RWPE2 (cell line): ENCODE measurements around the gene MYORG.
"Not testable (repeated sequence)": the region's sequence is repeated elsewhere in the genome, so short reads cannot be mapped to it uniquely, and the experiment has no call there.

Experiments
- ATAC-seq: fragments of 200-7000 bp; cut with Tn5 transposase; 3 replicates; pipeline ENCODE4 v1.9.1; 2021; ENCODE audit warnings: low read depth
- DNase-seq: peaks from one replicate; pipeline ENCODE4 v3.0.0-alpha.2; 2020; ENCODE audit warnings: low spot score
- H3K27ac ChIP-seq: fragments of 450-650 bp; 2 replicates; pipeline ENCODE4 v1.5.1; 2017; ENCODE audit warnings: mild to moderate bottlenecking; ENCODE audit not compliant: poor library complexity, severe bottlenecking
- H3K27me3 ChIP-seq: fragments of 250-450 bp; sonication (Bioruptor Pico); 2 replicates; pipeline ENCODE4 v1.5.1; 2021; ENCODE audit warnings: mild to moderate bottlenecking, moderate library complexity; ENCODE audit not compliant: insufficient read depth, poor library complexity, severe bottlenecking
- H3K36me3 ChIP-seq: fragments of 250-450 bp; sonication (Bioruptor Pico); 2 replicates; pipeline ENCODE4 v1.5.1; 2020; ENCODE audit warnings: low read depth, mild to moderate bottlenecking, moderate library complexity
- H3K4me1 ChIP-seq: fragments of 250-450 bp; sonication (Bioruptor Pico); 2 replicates; pipeline ENCODE4 v1.5.1; 2021; ENCODE audit warnings: mild to moderate bottlenecking, moderate library complexity; ENCODE audit not compliant: insufficient read depth, poor library complexity, severe bottlenecking
- H3K4me3 ChIP-seq: fragments of 250-450 bp; sonication (Bioruptor Pico); 2 replicates; pipeline ENCODE4 v1.5.1; 2021; ENCODE audit warnings: mild to moderate bottlenecking, moderate library complexity; ENCODE audit not compliant: severe bottlenecking
- H3K9me3 ChIP-seq: fragments of 250-450 bp; sonication (Bioruptor Pico); 2 replicates; pipeline ENCODE4 v1.5.1; 2021; ENCODE audit warnings: mild to moderate bottlenecking, moderate library complexity; ENCODE audit not compliant: severe bottlenecking
- TF ChIP-seq, protein P1 (sequence below): fragments of 450-650 bp; IDR thresholded peaks from one replicate; pipeline ENCODE4 v1.5.1; 2017; ENCODE audit warnings: mild to moderate bottlenecking, moderate library complexity; ENCODE audit not compliant: poor library complexity, severe bottlenecking

The MYORG gene

DNA sequence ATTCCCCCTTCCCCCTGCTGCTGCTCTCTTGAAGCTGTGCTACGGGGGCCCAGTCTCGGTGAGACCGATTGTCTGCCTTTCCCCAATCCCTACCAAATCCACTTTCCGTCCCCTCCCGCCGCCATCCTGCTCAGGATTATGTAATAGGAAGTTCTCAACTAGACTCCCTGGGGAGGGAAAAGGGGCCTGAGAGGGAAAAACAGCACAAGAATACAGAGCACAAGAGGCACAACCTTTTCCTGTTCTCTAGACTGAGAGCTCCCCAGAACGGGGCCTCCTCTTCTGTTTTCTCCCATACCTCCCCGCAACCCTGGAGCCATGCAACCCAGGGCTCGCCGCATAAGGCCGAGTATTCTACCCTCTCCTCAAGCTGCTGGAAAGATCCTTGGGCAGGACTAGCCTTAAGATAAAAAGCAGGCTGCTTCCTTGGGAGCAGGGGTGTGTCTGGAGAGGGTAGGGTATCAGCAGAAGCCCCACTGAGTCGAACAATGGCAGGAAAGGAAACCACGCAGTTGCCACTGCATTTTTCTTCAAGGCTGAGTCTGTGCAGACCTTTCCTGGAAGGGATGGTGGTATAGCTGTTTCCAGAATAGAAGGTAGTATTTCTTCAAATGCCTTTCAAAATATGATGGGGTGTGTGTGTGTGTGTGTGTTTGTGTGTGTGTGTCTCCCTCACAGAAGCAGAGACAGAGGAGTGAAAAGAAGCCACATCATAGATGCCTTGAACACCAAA is 12.9 kb downstream of the MYORG start:
- no peaks in the 10 kb centered on the region for H3K9me3 ChIP-seq
- H3K4me3 ChIP-seq: no peak overlapping the region
- H3K27ac ChIP-seq: no peak overlapping the region
- no peaks in the 10 kb centered on the region for H3K4me1 ChIP-seq
- no peaks in the 10 kb centered on the region for H3K27me3 ChIP-seq
- TF ChIP-seq, protein P1, sequence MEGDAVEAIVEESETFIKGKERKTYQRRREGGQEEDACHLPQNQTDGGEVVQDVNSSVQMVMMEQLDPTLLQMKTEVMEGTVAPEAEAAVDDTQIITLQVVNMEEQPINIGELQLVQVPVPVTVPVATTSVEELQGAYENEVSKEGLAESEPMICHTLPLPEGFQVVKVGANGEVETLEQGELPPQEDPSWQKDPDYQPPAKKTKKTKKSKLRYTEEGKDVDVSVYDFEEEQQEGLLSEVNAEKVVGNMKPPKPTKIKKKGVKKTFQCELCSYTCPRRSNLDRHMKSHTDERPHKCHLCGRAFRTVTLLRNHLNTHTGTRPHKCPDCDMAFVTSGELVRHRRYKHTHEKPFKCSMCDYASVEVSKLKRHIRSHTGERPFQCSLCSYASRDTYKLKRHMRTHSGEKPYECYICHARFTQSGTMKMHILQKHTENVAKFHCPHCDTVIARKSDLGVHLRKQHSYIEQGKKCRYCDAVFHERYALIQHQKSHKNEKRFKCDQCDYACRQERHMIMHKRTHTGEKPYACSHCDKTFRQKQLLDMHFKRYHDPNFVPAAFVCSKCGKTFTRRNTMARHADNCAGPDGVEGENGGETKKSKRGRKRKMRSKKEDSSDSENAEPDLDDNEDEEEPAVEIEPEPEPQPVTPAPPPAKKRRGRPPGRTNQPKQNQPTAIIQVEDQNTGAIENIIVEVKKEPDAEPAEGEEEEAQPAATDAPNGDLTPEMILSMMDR: no peak
- no peak for ATAC-seq
- H3K36me3 ChIP-seq: 0 out of 2 replicates have a peak, but pooled peaks cover 3% of the 10 kb centered on the region
- no peak for DNase-seq

DNA sequence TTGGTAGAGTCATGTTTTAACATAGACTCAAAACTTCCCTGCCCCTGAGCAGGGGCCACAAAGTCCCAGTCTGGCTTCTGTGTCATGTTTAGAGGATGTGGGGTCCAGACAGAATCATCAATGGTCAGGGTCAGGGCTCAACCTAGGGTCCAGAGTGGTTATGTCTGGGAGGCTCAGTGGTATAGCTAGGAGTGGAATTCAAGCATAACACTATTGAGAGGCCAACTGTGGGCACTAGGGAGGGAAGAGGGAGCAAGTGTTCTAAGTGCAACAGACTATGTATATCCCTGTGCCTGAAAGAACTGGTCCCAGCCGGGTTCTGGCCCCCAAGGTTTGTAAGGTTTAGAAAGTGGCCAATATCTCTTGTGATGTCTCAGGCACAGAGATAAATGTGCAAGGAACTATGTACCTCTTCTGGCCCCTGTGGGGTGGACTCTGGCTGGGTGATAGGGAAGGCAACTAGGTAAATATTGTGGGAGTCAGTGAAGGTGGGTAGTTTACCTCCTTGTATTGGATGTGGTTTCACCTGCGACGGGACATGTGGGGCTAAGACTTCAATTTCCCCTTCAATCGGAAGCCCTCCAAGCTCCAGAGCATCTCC is 14.0 kb downstream of the MYORG start:
- no peaks in the 10 kb centered on the region for H3K4me1 ChIP-seq
- ATAC-seq (no peak), DNase-seq (no peak)
- TF ChIP-seq, protein P1: no peak
- H3K36me3 ChIP-seq: no peaks in the 10 kb centered on the region
- H3K27me3 ChIP-seq: no peaks in the 10 kb centered on the region
- H3K9me3 ChIP-seq: no peaks in the 10 kb centered on the region
- H3K27ac ChIP-seq: no peak overlapping the region
- no peak overlapping the region for H3K4me3 ChIP-seq

DNA sequence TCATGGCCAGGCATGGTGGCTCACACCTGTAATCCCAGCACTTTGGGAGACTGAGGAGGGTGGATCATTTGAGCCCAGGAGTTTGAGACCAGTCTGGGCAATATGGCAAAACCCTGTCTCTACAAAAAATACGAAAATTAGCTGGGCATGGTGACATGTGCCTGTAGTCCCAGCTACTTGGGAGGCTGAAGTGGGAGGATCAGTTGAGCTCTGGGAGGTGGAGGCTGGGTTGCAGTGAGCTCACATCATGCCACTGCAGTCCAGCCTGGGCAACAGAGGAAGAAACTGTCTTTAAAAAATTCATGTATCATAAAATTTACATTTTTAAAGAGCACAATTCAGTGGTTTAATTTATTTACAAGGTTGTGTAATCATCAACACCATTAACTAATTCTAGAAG is 23.7 kb downstream of the MYORG start:
- H3K27ac ChIP-seq, H3K4me3 ChIP-seq, H3K27me3 ChIP-seq, H3K9me3 ChIP-seq, DNase-seq, ATAC-seq, H3K4me1 ChIP-seq, H3K36me3 ChIP-seq: not testable (repeated sequence)

DNA sequence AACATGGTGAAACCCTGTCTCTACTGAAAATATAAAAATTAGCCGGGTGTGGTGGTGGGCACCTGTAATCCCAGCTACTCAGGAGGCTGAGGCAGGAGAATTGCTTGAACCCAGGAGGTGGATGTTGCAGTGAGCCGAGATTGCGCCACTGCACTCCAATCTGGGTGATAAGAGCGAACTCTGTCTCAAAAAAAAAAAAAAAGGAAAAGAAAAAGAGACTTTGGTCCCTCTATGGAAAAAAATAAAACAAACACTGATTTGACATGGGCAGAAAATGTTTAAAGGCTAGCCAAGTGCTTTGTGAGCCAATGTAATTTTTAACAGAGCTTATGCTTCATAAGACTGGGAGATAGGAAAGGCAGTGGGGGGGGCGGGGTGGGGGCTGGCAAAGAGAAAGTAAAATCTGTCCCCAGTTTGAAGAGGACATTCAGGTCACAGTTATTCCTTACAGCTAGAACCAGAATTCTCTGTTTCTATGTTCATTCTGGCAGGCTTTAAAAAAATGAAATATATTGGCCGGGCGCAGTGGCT is 24.5 kb downstream of the MYORG start:
- not testable (repeated sequence) for H3K36me3 ChIP-seq, H3K9me3 ChIP-seq, H3K27me3 ChIP-seq, H3K4me1 ChIP-seq, H3K4me3 ChIP-seq, DNase-seq, ATAC-seq, H3K27ac ChIP-seq

DNA sequence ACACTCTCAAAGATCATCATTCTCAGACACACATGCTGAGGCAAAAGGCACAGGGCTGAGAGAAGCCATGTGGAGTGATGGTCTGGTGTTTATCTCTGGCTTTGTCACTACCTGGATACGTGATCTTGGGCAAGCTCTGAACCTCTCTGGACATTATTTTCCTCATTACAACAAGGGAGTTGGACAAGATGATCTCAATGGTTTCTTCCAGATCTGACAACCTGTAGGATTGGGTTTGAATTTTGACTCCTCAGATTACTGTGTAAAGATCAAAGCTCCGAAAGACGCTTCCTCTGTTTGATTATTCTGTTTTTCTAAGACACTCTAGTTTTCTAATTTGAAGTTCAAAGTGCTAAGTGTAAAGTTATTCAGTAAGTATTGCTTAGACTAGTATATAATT is 27.4 kb downstream of the MYORG start:
- Histone ChIP-seq H3K36me3 (0 out of 2 replicates have a peak, but pooled peaks cover under 1% of the 10 kb centered on the region), H3K4me3 (no peak overlapping the region), H3K27ac (no peak overlapping the region), H3K27me3 (no peaks in the 10 kb centered on the region), H3K4me1 (no peaks in the 10 kb centered on the region), H3K9me3 (no peaks in the 10 kb centered on the region)
- TF ChIP-seq, protein P1: no peak
- ATAC-seq (no peak), DNase-seq (no peak)
